ENCODE results near the gene CADM2.

GRCh38 chr3:85933326-85933725, 974.5 kb downstream of the CADM2 start:
- no peak for TF ChIP-seq POLR2A (IDR thresholded peaks at IDR 0.05; ENCODE audit: low read depth)
- no peak for TF ChIP-seq POLR2AphosphoS5 (IDR thresholded peaks at IDR 0.05)
- TF ChIP-seq, protein P1, sequence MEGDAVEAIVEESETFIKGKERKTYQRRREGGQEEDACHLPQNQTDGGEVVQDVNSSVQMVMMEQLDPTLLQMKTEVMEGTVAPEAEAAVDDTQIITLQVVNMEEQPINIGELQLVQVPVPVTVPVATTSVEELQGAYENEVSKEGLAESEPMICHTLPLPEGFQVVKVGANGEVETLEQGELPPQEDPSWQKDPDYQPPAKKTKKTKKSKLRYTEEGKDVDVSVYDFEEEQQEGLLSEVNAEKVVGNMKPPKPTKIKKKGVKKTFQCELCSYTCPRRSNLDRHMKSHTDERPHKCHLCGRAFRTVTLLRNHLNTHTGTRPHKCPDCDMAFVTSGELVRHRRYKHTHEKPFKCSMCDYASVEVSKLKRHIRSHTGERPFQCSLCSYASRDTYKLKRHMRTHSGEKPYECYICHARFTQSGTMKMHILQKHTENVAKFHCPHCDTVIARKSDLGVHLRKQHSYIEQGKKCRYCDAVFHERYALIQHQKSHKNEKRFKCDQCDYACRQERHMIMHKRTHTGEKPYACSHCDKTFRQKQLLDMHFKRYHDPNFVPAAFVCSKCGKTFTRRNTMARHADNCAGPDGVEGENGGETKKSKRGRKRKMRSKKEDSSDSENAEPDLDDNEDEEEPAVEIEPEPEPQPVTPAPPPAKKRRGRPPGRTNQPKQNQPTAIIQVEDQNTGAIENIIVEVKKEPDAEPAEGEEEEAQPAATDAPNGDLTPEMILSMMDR (IDR thresholded peaks at IDR 0.05) = no peak
